ENCODE data around the gene TMEM63A.
"Not testable (repeated sequence)": the region's sequence is repeated elsewhere in the genome, so short reads cannot be mapped to it uniquely, and the experiment has no call there.

Gene TMEM63A

GRCh38 chr1:225846331-225847310 lies 35.6 kb downstream of the TMEM63A start:
- in situ Hi-C loops (cut with MboI; ENCODE audit: low sequenced_read_pairs) = no loop called here

- in situ Hi-C loops (cut with MboI; ENCODE audit: low sequenced_read_pairs) = no loop called here
Measured at GRCh38 chr1:225845571-225846259, 36.5 kb downstream of the TMEM63A start.

- in situ Hi-C loops (cut with MboI; ENCODE audit: low sequenced_read_pairs) = no loop called here
Measured at GRCh38 chr1:225845097-225845496, 37.1 kb downstream of the TMEM63A start.

GRCh38 chr1:225844236-225845061 lies 37.7 kb downstream of the TMEM63A start:
- in situ Hi-C loops (cut with MboI; ENCODE audit: low sequenced_read_pairs) = no loop called here

GRCh38 chr1:225843426-225843795 lies 38.8 kb downstream of the TMEM63A start:
- in situ Hi-C loops (cut with MboI; ENCODE audit: low sequenced_read_pairs) = no loop called here

- in situ Hi-C loops (cut with MboI; ENCODE audit: low sequenced_read_pairs) = no loop called here
Measured at GRCh38 chr1:225842788-225843425, 39.3 kb downstream of the TMEM63A start.

- in situ Hi-C loops (cut with MboI; ENCODE audit: low sequenced_read_pairs) = no loop called here
Measured at GRCh38 chr1:225842074-225842473, 40.1 kb downstream of the TMEM63A start.

GRCh38 chr1:225840713-225841112 lies 41.5 kb downstream of the TMEM63A start:
- in situ Hi-C loops (cut with MboI; ENCODE audit: low sequenced_read_pairs) = no loop called here

GRCh38 chr1:225840223-225840610 lies 42.0 kb downstream of the TMEM63A start:
- in situ Hi-C loops (cut with MboI; ENCODE audit: low sequenced_read_pairs) = no loop called here

- in situ Hi-C loops (cut with MboI; ENCODE audit: low sequenced_read_pairs) = no loop called here
Measured at GRCh38 chr1:225838793-225839192, 43.4 kb downstream of the TMEM63A start.

- in situ Hi-C loops (cut with MboI; ENCODE audit: low sequenced_read_pairs) = not testable (repeated sequence)
Measured at GRCh38 chr1:225836296-225836695, 45.9 kb downstream of the TMEM63A start.

- in situ Hi-C loops (cut with MboI; ENCODE audit: low sequenced_read_pairs) = no loop called here
Measured at GRCh38 chr1:225835856-225836255, 46.3 kb downstream of the TMEM63A start.

- in situ Hi-C loops (cut with MboI; ENCODE audit: low sequenced_read_pairs) = no loop called here
Measured at GRCh38 chr1:225834417-225835329, 47.5 kb downstream of the TMEM63A start.

- in situ Hi-C loops (cut with MboI; ENCODE audit: low sequenced_read_pairs) = no loop called here
Measured at GRCh38 chr1:225830841-225831240, 51.3 kb downstream of the TMEM63A start.

- in situ Hi-C loops (cut with MboI; ENCODE audit: low sequenced_read_pairs) = no loop called here
Measured at GRCh38 chr1:225828706-225829345, 53.4 kb downstream of the TMEM63A start.

GRCh38 chr1:225827076-225827475 lies 55.1 kb downstream of the TMEM63A start:
- in situ Hi-C loops (cut with MboI; ENCODE audit: low sequenced_read_pairs) = no loop called here

GRCh38 chr1:225825607-225826007 lies 56.6 kb downstream of the TMEM63A start:
- in situ Hi-C loops (cut with MboI; ENCODE audit: low sequenced_read_pairs) = no loop called here

GRCh38 chr1:225825078-225825477 lies 57.1 kb downstream of the TMEM63A start:
- in situ Hi-C loops (cut with MboI; ENCODE audit: low sequenced_read_pairs) = no loop called here

- in situ Hi-C loops (cut with MboI; ENCODE audit: low sequenced_read_pairs) = no loop called here
Measured at GRCh38 chr1:225824533-225824941, 57.6 kb downstream of the TMEM63A start.
